WTC11 (cell line): ENCODE results near the gene KCTD2. TPM values are rescaled to one million over a fixed set of nuclear protein-coding genes. Genes with fewer than 3 reads are reported as not detected.

Source experiments
- ATAC-seq: fragments of 200-7000 bp; cut with Tn5 transposase; 2 replicates; pipeline ENCODE4 v1.10.0; 2021; ENCODE audit warnings: mild to moderate bottlenecking, moderate library complexity
- CTCF ChIA-PET: fragments of 300-600 bp; sonication (Branson Sonifier 250); formaldehyde crosslinking; loops from one replicate; lab custom pipeline; 2021; ENCODE audit warnings: antibody characterized with exemption; lab: Charles Lee
- POLR2A ChIA-PET: fragments of 350-600 bp; sonication (Branson Sonifier 250); formaldehyde crosslinking; loops from one replicate; lab custom pipeline; 2021; ENCODE audit warnings: antibody characterized with exemption; lab: Charles Lee
- DNase-seq: peaks from one replicate; pipeline ENCODE4 v3.0.0; 2021; ENCODE audit warnings: low spot score
- H3K27ac Mint-ChIP-seq: 2 replicates; pipeline ENCODE4 v1.8.0; 2021; ENCODE audit warnings: mixed read lengths
- H3K27me3 Mint-ChIP-seq: 2 replicates; pipeline ENCODE4 v1.8.0; 2021; ENCODE audit warnings: low read depth, mild to moderate bottlenecking, moderate library complexity, mixed read lengths
- H3K36me3 Mint-ChIP-seq: 2 replicates; pipeline ENCODE4 v1.8.0; 2021; ENCODE audit warnings: mixed read lengths
- H3K4me1 Mint-ChIP-seq: 2 replicates; pipeline ENCODE4 v1.8.0; 2022; ENCODE audit warnings: mixed read lengths
- H3K4me3 Mint-ChIP-seq: 2 replicates; pipeline ENCODE4 v1.8.0; 2021; ENCODE audit warnings: mild to moderate bottlenecking, moderate library complexity, mixed read lengths
- H3K9me3 Mint-ChIP-seq: 2 replicates; pipeline ENCODE4 v1.8.0; 2021; ENCODE audit warnings: mixed read lengths
- GABPB1 ChIP-seq: sonication (generic); formaldehyde crosslinking; IDR thresholded peaks from 2 replicates; pipeline ENCODE4 v1.8.1; 2023; ENCODE audit warnings: mild to moderate bottlenecking, missing genetic modification reagents
- JUN ChIP-seq: sonication (generic); formaldehyde crosslinking; IDR thresholded peaks from 2 replicates; pipeline ENCODE4 v1.8.0; 2023; ENCODE audit warnings: mild to moderate bottlenecking, missing genetic modification reagents
- MXD4 ChIP-seq: fragments of 250-450 bp; sonication (Bioruptor Pico); IDR thresholded peaks from 2 replicates; pipeline ENCODE4 v1.8.0; 2021; ENCODE audit warnings: mild to moderate bottlenecking, moderate library complexity, borderline replicate concordance
- NR1H2 ChIP-seq: sonication (generic); formaldehyde crosslinking; IDR thresholded peaks from 2 replicates; pipeline ENCODE4 v1.9.0; 2021; ENCODE audit warnings: mild to moderate bottlenecking, moderate library complexity, missing genetic modification reagents
- NR2C2 ChIP-seq: sonication (generic); formaldehyde crosslinking; IDR thresholded peaks from 2 replicates; pipeline ENCODE4 v1.8.0; 2022; ENCODE audit warnings: mild to moderate bottlenecking, missing genetic modification reagents
- NR3C1 ChIP-seq: sonication (generic); formaldehyde crosslinking; conservative IDR thresholded peaks from 2 replicates; pipeline ENCODE4 v1.8.1; 2023; ENCODE audit warnings: low read depth, mild to moderate bottlenecking, missing genetic modification reagents
- RELA ChIP-seq: sonication (generic); formaldehyde crosslinking; IDR thresholded peaks from 2 replicates; pipeline ENCODE4 v1.8.1; 2022; ENCODE audit warnings: missing genetic modification reagents, mild to moderate bottlenecking, borderline replicate concordance
- RORB ChIP-seq: fragments of 250-450 bp; sonication (Bioruptor Pico); IDR thresholded peaks from 2 replicates; pipeline ENCODE4 v1.9.0; 2021; ENCODE audit warnings: mild to moderate bottlenecking
- TEAD4 ChIP-seq: sonication (generic); formaldehyde crosslinking; IDR thresholded peaks from 2 replicates; pipeline ENCODE4 v1.8.0; 2022; ENCODE audit warnings: mild to moderate bottlenecking, missing genetic modification reagents
- ZNF232 ChIP-seq: sonication (generic); formaldehyde crosslinking; IDR thresholded peaks from 2 replicates; pipeline ENCODE4 v1.8.0; 2022; ENCODE audit warnings: mild to moderate bottlenecking, missing genetic modification reagents
- ZNF423 ChIP-seq: fragments of 250-450 bp; sonication (Bioruptor Pico); IDR thresholded peaks from 2 replicates; pipeline ENCODE4 v2.1.2; 2022; ENCODE audit warnings: mild to moderate bottlenecking, moderate library complexity
- total RNA-seq: library from RNA; stranded (reverse); gene quantifications from 3 replicates; pipeline ENCODE4 v1.2.3, GENCODE V29; 2021
- TF ChIP-seq, protein P1 (sequence below): sonication (generic); formaldehyde crosslinking; IDR thresholded peaks from 2 replicates; pipeline ENCODE4 v1.8.0; 2022; ENCODE audit warnings: mild to moderate bottlenecking, missing genetic modification reagents
- TF ChIP-seq, protein P2 (sequence below): sonication (generic); formaldehyde crosslinking; IDR thresholded peaks from 2 replicates; pipeline ENCODE4 v1.8.0; 2022; ENCODE audit warnings: mild to moderate bottlenecking, missing genetic modification reagents
- TF ChIP-seq, protein P3 (sequence below): sonication (generic); formaldehyde crosslinking; IDR thresholded peaks from 2 replicates; pipeline ENCODE4 v1.8.1; 2023; ENCODE audit warnings: mild to moderate bottlenecking, missing genetic modification reagents, moderate library complexity
- TF ChIP-seq, protein P4 (sequence below): sonication (generic); formaldehyde crosslinking; conservative IDR thresholded peaks from 2 replicates; pipeline ENCODE4 v1.8.1; 2022; ENCODE audit warnings: mild to moderate bottlenecking, missing genetic modification reagents
- TF ChIP-seq, protein P5 (sequence below): sonication (generic); formaldehyde crosslinking; IDR thresholded peaks from 2 replicates; pipeline ENCODE4 v1.8.1; 2023; ENCODE audit warnings: mild to moderate bottlenecking, missing genetic modification reagents

Gene KCTD2
- total RNA-seq, 1 experiment from 2014 or later = 31.3 TPM

DNA sequence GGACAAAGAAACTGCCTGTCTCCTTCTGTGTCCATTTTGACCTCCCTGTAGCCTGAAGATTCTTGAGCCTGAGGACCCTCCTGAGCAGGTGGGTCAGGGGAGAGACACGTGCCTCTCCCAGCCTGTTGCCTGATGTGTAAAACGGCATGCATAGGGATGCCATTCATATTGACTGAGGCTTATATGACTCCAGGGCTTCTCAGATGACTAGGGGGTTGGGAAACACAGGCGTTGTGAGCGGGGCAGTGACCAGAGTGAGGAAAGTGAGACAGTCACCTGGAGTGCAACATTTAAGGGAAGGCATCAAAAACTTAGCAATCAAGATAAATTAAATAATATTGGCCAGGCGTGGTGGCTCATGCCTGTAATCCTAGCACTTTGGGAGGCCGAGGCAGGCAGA is 35.7 kb downstream of the KCTD2 start:
- Mint-ChIP-seq H3K27me3 (peaks cover 12% of the 10 kb centered on the region), H3K4me3 (no peak overlapping the region), H3K36me3 (no peaks in the 10 kb centered on the region), H3K4me1 (peaks cover 50% of the 10 kb centered on the region), H3K27ac (peak overlapping the region; percentile 13; the same call in 1 of the 2 replicates), H3K9me3 (no peaks in the 10 kb centered on the region)
- ATAC-seq (no peak), DNase-seq (no peak)
- ChIA-PET POLR2A (interaction anchor here (0.6 kb wide), 1 partner anchor 496 kb away, joined by 3 read pairs; no protein-coding TSS in a partner anchor), CTCF (interaction anchor here (1.1 to 1.9 kb wide), 2 partner anchors 31 to 121 kb away, joined by 3 to 8 read pairs; no protein-coding TSS in a partner anchor)
- no peak for TF ChIP-seq ZNF232 (CRISPR knock-in tag)
- TF ChIP-seq, protein P1, sequence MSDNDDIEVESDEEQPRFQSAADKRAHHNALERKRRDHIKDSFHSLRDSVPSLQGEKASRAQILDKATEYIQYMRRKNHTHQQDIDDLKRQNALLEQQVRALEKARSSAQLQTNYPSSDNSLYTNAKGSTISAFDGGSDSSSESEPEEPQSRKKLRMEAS (CRISPR knock-in tag) = 0 out of 2 replicates have a peak, but pooled peaks have one; percentile 21

DNA sequence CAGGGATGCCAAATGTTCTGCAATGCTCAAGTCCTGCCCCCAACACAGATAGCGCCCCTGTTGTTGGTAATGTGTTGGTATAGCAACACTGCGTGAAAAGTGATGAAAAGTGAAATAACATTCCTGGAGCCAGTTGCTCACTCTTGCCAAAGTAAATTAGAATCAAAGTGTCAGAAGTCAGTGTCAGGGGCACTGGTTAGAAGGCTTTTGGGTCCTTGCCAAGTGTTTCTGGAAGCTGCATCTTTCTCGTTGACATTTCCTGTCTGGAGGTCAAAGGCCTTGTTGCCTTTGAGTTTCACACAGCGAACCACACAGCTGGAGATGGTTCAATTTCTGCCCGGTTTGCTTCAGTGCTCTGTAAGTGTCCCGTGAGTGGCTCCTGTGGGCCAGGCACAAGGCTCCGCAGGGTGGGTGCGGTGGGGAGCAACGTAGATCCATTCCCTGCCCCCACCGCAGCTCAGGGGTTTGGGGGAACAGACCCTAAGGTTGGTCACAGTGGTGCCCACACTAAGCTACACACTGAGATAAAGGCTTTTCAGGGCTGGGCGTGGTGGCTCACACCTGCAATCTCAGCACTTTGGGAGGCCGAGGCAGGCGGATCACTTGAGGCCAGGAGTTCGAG is 37.1 kb downstream of the KCTD2 start:
- no peaks in the 10 kb centered on the region for H3K36me3 Mint-ChIP-seq
- peak overlapping the region; percentile 70 for H3K27ac Mint-ChIP-seq
- peaks cover 2% of the 10 kb centered on the region; the same call in 1 of the 2 replicates for H3K27me3 Mint-ChIP-seq
- no peak for TF ChIP-seq TEAD4
- no peak for TF ChIP-seq RORB (CRISPR knock-in tag)
- TF ChIP-seq GABPB1 (CRISPR knock-in tag) = peak; percentile 91
- no peak for ATAC-seq
- no peaks in the 10 kb centered on the region for H3K9me3 Mint-ChIP-seq
- DNase-seq = no peak
- peaks cover 46% of the 10 kb centered on the region for H3K4me1 Mint-ChIP-seq
- H3K4me3 Mint-ChIP-seq = no peak overlapping the region
- POLR2A ChIA-PET = interaction anchor here (0.6 kb wide), 2 partner anchors 23 to 40 kb away, joined by 3 read pairs; no protein-coding TSS in a partner anchor
- CTCF ChIA-PET = interaction anchor here (1.2 to 1.8 kb wide), 4 partner anchors 22 to 126 kb away, joined by 3 to 8 read pairs (median 5); no protein-coding TSS in a partner anchor

DNA sequence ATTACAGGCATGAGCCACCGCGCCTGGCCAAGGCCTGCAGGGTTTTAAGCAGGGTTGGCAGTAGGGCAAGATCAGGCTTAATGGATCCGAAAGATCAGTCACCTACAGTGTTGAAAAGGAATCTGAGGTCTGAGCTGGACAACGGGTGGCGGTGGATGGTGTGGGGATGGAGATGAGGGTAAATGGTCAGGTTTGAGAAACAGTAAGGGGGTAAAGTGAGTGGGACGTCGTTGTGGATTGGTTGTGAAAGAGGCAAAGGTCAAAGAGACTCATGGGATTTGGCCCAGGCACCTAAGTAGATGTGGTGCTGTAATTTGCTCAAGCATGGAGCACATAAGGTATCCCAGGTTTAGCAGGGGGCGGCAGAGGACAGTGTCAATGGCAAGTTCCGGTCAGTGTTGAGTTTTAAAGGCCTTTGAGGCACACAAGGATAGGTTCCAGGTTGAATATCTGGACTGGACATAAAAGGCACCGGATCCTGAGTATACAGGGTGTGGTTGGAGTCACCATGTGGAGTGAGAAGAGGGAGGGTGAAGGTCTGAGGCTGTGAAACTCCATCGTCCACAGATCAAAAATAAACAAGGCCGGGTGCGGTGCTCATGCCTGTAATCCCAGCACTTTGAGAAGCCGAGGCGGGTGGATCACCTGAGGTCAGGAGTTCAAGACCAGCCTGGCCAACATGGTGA is 39.6 kb downstream of the KCTD2 start:
- Mint-ChIP-seq H3K4me3 (peak overlapping the region; percentile 69), H3K4me1 (peaks cover 67% of the 10 kb centered on the region), H3K36me3 (no peaks in the 10 kb centered on the region), H3K27me3 (no peaks in the 10 kb centered on the region; the same call in 1 of the 2 replicates), H3K27ac (peak overlapping the region; percentile 91), H3K9me3 (no peaks in the 10 kb centered on the region)
- ChIA-PET CTCF (interaction anchor here (0.6 to 3.1 kb wide), 7 partner anchors 8 to 115 kb away, joined by 3 to 20 read pairs (median 9); partner anchors contain the start of genes ARMC7 and MRPL58), POLR2A (interaction anchor here (0.8 to 1.9 kb wide), 6 partner anchors 9 to 214 kb away, joined by 3 to 6 read pairs (median 4); partner anchors contain the start of genes FDXR, JPT1 and NT5C)
- TF ChIP-seq RELA (CRISPR knock-in tag) = no peak
- TF ChIP-seq, protein P2, sequence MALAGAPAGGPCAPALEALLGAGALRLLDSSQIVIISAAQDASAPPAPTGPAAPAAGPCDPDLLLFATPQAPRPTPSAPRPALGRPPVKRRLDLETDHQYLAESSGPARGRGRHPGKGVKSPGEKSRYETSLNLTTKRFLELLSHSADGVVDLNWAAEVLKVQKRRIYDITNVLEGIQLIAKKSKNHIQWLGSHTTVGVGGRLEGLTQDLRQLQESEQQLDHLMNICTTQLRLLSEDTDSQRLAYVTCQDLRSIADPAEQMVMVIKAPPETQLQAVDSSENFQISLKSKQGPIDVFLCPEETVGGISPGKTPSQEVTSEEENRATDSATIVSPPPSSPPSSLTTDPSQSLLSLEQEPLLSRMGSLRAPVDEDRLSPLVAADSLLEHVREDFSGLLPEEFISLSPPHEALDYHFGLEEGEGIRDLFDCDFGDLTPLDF = no peak
- TF ChIP-seq ZNF423 (CRISPR knock-in tag) = no peak
- TF ChIP-seq, protein P3, sequence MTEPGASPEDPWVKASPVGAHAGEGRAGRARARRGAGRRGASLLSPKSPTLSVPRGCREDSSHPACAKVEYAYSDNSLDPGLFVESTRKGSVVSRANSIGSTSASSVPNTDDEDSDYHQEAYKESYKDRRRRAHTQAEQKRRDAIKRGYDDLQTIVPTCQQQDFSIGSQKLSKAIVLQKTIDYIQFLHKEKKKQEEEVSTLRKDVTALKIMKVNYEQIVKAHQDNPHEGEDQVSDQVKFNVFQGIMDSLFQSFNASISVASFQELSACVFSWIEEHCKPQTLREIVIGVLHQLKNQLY = no peak
- TF ChIP-seq MXD4 (CRISPR knock-in tag) = no peak
- TF ChIP-seq, protein P4, sequence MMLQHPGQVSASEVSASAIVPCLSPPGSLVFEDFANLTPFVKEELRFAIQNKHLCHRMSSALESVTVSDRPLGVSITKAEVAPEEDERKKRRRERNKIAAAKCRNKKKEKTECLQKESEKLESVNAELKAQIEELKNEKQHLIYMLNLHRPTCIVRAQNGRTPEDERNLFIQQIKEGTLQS (CRISPR knock-in tag) = no peak
- no peak for TF ChIP-seq NR1H2
- TF ChIP-seq JUN = no peak
- TF ChIP-seq, protein P5, sequence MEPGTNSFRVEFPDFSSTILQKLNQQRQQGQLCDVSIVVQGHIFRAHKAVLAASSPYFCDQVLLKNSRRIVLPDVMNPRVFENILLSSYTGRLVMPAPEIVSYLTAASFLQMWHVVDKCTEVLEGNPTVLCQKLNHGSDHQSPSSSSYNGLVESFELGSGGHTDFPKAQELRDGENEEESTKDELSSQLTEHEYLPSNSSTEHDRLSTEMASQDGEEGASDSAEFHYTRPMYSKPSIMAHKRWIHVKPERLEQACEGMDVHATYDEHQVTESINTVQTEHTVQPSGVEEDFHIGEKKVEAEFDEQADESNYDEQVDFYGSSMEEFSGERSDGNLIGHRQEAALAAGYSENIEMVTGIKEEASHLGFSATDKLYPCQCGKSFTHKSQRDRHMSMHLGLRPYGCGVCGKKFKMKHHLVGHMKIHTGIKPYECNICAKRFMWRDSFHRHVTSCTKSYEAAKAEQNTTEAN (CRISPR knock-in tag) = no peak
- no peak for TF ChIP-seq NR2C2 (CRISPR knock-in tag)
- no peak for TF ChIP-seq RORB (CRISPR knock-in tag)
- no peak; the same call in 1 of the 2 replicates for TF ChIP-seq GABPB1 (CRISPR knock-in tag)
- no peak for TF ChIP-seq NR3C1 (CRISPR knock-in tag)
- ATAC-seq (no peak), DNase-seq (no peak)
